HepG2 (cell line): ENCODE measurements around the gene MTTP. TPM values are rescaled to one million over a fixed set of nuclear protein-coding genes. Genes with fewer than 3 reads are reported as not detected.

Experiments used
- ATAC-seq: fragments of 200-7000 bp; cut with Tn5 transposase; 3 replicates; pipeline ENCODE4 v1.9.1; 2020; ENCODE audit warnings: mild to moderate bottlenecking, moderate library complexity
- BruUV-seq: library from RNA; stranded (reverse); fragments of 400-500 nt; replicated peaks from 2 replicates; lab custom pipeline; 2021; lab: Mats Ljungman, UMichigan
- CTCF ChIA-PET: fragments of 300-600 bp; formaldehyde crosslinking; extraction: SDS; loops from one replicate; lab custom pipeline; 2021; ENCODE audit warnings: low total read pairs, inconsistent platforms, low intra/inter-chr PET ratio; lab: Yijun Ruan, JAX
- POLR2A ChIA-PET: fragments of 350-600 bp; sonication (Branson Sonifier 250); formaldehyde crosslinking; loops from one replicate; lab custom pipeline; 2020; ENCODE audit warnings: antibody characterized with exemption, inconsistent platforms; lab: Yijun Ruan, JAX
- DNase-seq: peaks from one replicate; pipeline ENCODE4 v3.0.0-alpha.2; 2015; ENCODE audit warnings: low spot score
- FAIRE-seq: peaks from 3 replicates; lab custom pipeline; 2011; peaks lifted over from hg19 to GRCh38; lab: Jason Lieb, UNC
- H2AFZ ChIP-seq: one replicate; pipeline ENCODE4 v1.6.1; 2011; ENCODE audit warnings: low read length, inconsistent platforms
- H3K27ac ChIP-seq: fragments of 300-600 bp; 3 replicates; pipeline ENCODE4 v1.8.0; 2011; ENCODE audit warnings: mixed run types, mild to moderate bottlenecking, mixed read lengths, low read length, inconsistent platforms; ENCODE audit not compliant: insufficient read depth; ENCODE audit errors: extremely low read length
- H3K27me3 ChIP-seq, 2 experiments: fragments of 200-600 bp in 1 of 2; 2 replicates in 1 of 2; 3 replicates in 1 of 2; pipeline versions ENCODE4 v1.6.0 to v1.8.0; 2011; ENCODE audit warnings: low read length in 2 of 2, mild to moderate bottlenecking in 2 of 2, moderate library complexity in 2 of 2, inconsistent platforms in 1 of 2; ENCODE audit not compliant: insufficient read depth in 2 of 2, control insufficient read depth in 1 of 2
- H3K36me3 ChIP-seq, 2 experiments: fragments of 200-600 bp in 1 of 2; replicated peaks in 1 of 2; 2 replicates in 1 of 2; 3 replicates in 1 of 2; pipeline versions ENCODE4 v1.5.1 to v1.8.0; 2011; ENCODE audit warnings: low read length in 2 of 2, inconsistent platforms in 1 of 2; ENCODE audit not compliant: insufficient read depth in 2 of 2, control insufficient read depth in 1 of 2
- H3K4me1 ChIP-seq: 2 replicates; pipeline ENCODE4 v1.5.1; 2012; ENCODE audit warnings: low read length, inconsistent platforms; ENCODE audit not compliant: insufficient read depth
- H3K4me2 ChIP-seq: 2 replicates; pipeline ENCODE4 v1.6.0; 2011; ENCODE audit warnings: low read depth, low read length, inconsistent platforms
- H3K4me3 ChIP-seq, 3 experiments: fragments of 200-600 bp in 1 of 3; sonication (generic), shearing (Covaris generic) in 1 of 3; replicated peaks in 1 of 3; 2 replicates each; pipeline ENCODE4 v1.5.1; 2011 to 2016; ENCODE audit warnings: low read length in 3 of 3, inconsistent platforms in 2 of 3, low read depth in 2 of 3, mild to moderate bottlenecking in 2 of 3, control low read depth in 1 of 3, mixed read lengths in 1 of 3; ENCODE audit not compliant: insufficient read depth in 1 of 3
- H3K79me2 ChIP-seq: one replicate; pipeline ENCODE4 v1.6.1; 2011; ENCODE audit warnings: low read length, inconsistent platforms; ENCODE audit not compliant: insufficient read depth
- H3K9ac ChIP-seq: 2 replicates; pipeline ENCODE4 v1.6.0; 2011; ENCODE audit warnings: mild to moderate bottlenecking, low read depth, low read length, inconsistent platforms; ENCODE audit not compliant: insufficient read depth
- H3K9me3 ChIP-seq: 2 replicates; pipeline ENCODE4 v1.5.1; 2012; ENCODE audit warnings: mild to moderate bottlenecking, low read length
- H4K20me1 ChIP-seq: 2 replicates; pipeline ENCODE4 v1.6.0; 2011; ENCODE audit warnings: inconsistent platforms, mild to moderate bottlenecking, low read length, moderate library complexity; ENCODE audit not compliant: insufficient read depth
- CCAR2 ChIP-seq: fragments of 200-400 bp; formaldehyde crosslinking; optimal IDR thresholded peaks from 2 replicates; pipeline ENCODE3; 2018; ENCODE audit warnings: low read depth, mild to moderate bottlenecking, low read length, moderate library complexity
- HNF4G ChIP-seq, 2 experiments: sonication (generic) in 1 of 2; formaldehyde crosslinking in 1 of 2; IDR thresholded peaks; 2 replicates each; pipeline versions ENCODE4 v1.4.0 to v1.6.1; 2011 to 2020; ENCODE audit warnings: borderline replicate concordance in 2 of 2, low read depth in 2 of 2, mild to moderate bottlenecking in 2 of 2, low read length in 1 of 2, missing genetic modification reagents in 1 of 2, moderate library complexity in 1 of 2
- PBX3 ChIP-seq: sonication (generic); formaldehyde crosslinking; IDR thresholded peaks from 2 replicates; pipeline ENCODE4 v1.8.1; 2023; ENCODE audit warnings: missing genetic modification reagents, inconsistent platforms, borderline replicate concordance
- RBM22 ChIP-seq: fragments of 200-400 bp; formaldehyde crosslinking; optimal IDR thresholded peaks from 2 replicates; pipeline ENCODE3; 2017; ENCODE audit warnings: mild to moderate bottlenecking, low read length, moderate library complexity
- TBX3 ChIP-seq: fragments of 450-650 bp; IDR thresholded peaks from 2 replicates; pipeline ENCODE4 v1.6.1; 2017; ENCODE audit warnings: antibody characterized with exemption, mild to moderate bottlenecking, inconsistent platforms, borderline replicate concordance
- TCF12 ChIP-seq, 2 experiments: fragments of 450-650 bp in 1 of 2; sonication (generic) in 1 of 2; formaldehyde crosslinking in 1 of 2; IDR thresholded peaks; 2 replicates each; pipeline versions ENCODE4 v1.6.1 to v1.8.0; 2017 to 2022; ENCODE audit warnings: antibody characterized with exemption in 1 of 2, mild to moderate bottlenecking in 1 of 2, missing genetic modification reagents in 1 of 2, moderate library complexity in 1 of 2
- ZNF280D ChIP-seq: sonication (generic); formaldehyde crosslinking; IDR thresholded peaks from 2 replicates; pipeline ENCODE4 v1.5.1; 2020; ENCODE audit warnings: mild to moderate bottlenecking, missing genetic modification reagents
- ZNF607 ChIP-seq: sonication (generic); formaldehyde crosslinking; IDR thresholded peaks from 2 replicates; pipeline ENCODE4 v1.5.1; 2020; ENCODE audit warnings: missing genetic modification reagents, mild to moderate bottlenecking, borderline replicate concordance
- ZNF770 ChIP-seq: sonication (generic); formaldehyde crosslinking; IDR thresholded peaks from 2 replicates; pipeline ENCODE4 v1.5.0; 2020; ENCODE audit warnings: mild to moderate bottlenecking, missing genetic modification reagents
- WGBS: methylation state at CpG from one replicate; pipeline ENCODE4 v1.1.6; 2017; ENCODE audit warnings: low lambda C conversion rate; 5-methylcytosine and 5-hydroxymethylcytosine counted together
- in situ Hi-C: cut with HindIII; loops from 2 replicates; pipeline ENCODE4 v1.10.0; 2017; ENCODE audit warnings: low pct_unique_long_range_greater_than_20kb; ENCODE audit not compliant: extremely low pct_ligation_motif_present
- intact Hi-C: fragments of 100-400 bp; cut with micrococcal nuclease; formaldehyde crosslinking; loops from one replicate; pipeline ENCODE4 v1.10.0; 2022; ENCODE audit not compliant: unreplicated experiment
- polyA plus RNA-seq, 8 experiments: library from polyadenylated mRNA; depleted of rRNA in 3 of 8; stranded (reverse) in 7 of 8; unstranded in 1 of 8; fragments of >200 nt; fragmentation: Illumina TruSeq in 4 of 8; extraction: Trizol in 4 of 8; gene quantifications; 2 replicates each; pipeline versions ENCODE4 v1.2.1 to v1.2.3, GENCODE V29; 2011 to 2016; ENCODE audit warnings: low read depth in 4 of 8, missing spikeins in 1 of 8, mixed read lengths in 1 of 8; ENCODE audit not compliant: insufficient read depth in 1 of 8
- total RNA-seq, 5 experiments: library from RNA; depleted of rRNA; stranded (reverse); fragments of >200 nt; fragmentation: Illumina TruSeq; extraction: Trizol; gene quantifications; 2 replicates each; pipeline ENCODE4 v1.2.3, GENCODE V29; 2016; ENCODE audit warnings: low read depth in 1 of 5

Gene MTTP
- total and polyA plus RNA-seq, 2 of the 13 experiments (the other 11 are each of a cell fraction or from before 2014, with no cell fraction given) = 84.7 to 102 TPM

- ChIA-PET CTCF (no interaction called here), POLR2A (no interaction called here)
- Histone ChIP-seq H3K4me3 (no peak overlapping the region), H3K27me3 (peaks cover 0 to 31% of the 10 kb centered on the region in 2 experiments; a peak in 3 of 5 replicates), H3K9me3 (no peaks in the 10 kb centered on the region), H3K27ac (no peak overlapping the region), H3K36me3 (no peaks in the 10 kb centered on the region), H3K79me2 (no peaks in the 10 kb centered on the region), H2AFZ (no peak overlapping the region), H3K4me2 (no peak overlapping the region), H4K20me1 (no peaks in the 10 kb centered on the region), H3K9ac (no peak overlapping the region), H3K4me1 (no peaks in the 10 kb centered on the region)
- FAIRE-seq (no peak), DNase-seq (no peak), ATAC-seq (no peak)
- BruUV-seq = no TSS peak
- WGBS = 0% methylated on average over 1 of the region's 1 CpG
- no peak for TF ChIP-seq ZNF770
- TF ChIP-seq CCAR2 = no peak
- TF ChIP-seq HNF4G (IDR thresholded peaks at IDR 0.05; ENCODE audit: borderline replicate concordance, low read depth, low read length) = no peak
- no peak for TF ChIP-seq HNF4G (CRISPR knock-in tag; IDR thresholded peaks at IDR 0.05; ENCODE audit: borderline replicate concordance, low read depth)
- TF ChIP-seq ZNF280D (CRISPR knock-in tag) = no peak
- TF ChIP-seq PBX3 (CRISPR knock-in tag) = no peak
- TF ChIP-seq TCF12 (IDR thresholded peaks at IDR 0.05) = no peak
- no peak for TF ChIP-seq TCF12 (CRISPR knock-in tag; IDR thresholded peaks at IDR 0.05)
- TF ChIP-seq ZNF607 (CRISPR knock-in tag) = no peak
- no peak for TF ChIP-seq RBM22
- TF ChIP-seq TBX3 = no peak
- in situ Hi-C loops = no loop called here
- intact Hi-C loops = no loop called here
Measured at GRCh38 chr4:99648321-99648720, 73.7 kb downstream of the MTTP start.
